Fibroblast of mammary gland (primary cell): ENCODE measurements around the gene RNF152.
A peak's percentile ranks its signal among the peaks of the same experiment; 100 is the strongest.

Source experiments
- DNase-seq: peaks from one replicate; pipeline ENCODE4 v3.0.0-alpha.2; 2010; ENCODE audit warnings: low read depth
- H3K4me3 ChIP-seq: 2 replicates; pipeline ENCODE4 v1.5.1; 2011; ENCODE audit warnings: low read depth, mild to moderate bottlenecking, low read length, moderate library complexity; ENCODE audit not compliant: control insufficient read depth
- CTCF ChIP-seq: conservative IDR thresholded peaks from 2 replicates; pipeline ENCODE4 v1.5.1; 2011; ENCODE audit warnings: low read depth, low read length, inconsistent platforms; ENCODE audit not compliant: control insufficient read depth, insufficient read depth

Gene RNF152

DNA sequence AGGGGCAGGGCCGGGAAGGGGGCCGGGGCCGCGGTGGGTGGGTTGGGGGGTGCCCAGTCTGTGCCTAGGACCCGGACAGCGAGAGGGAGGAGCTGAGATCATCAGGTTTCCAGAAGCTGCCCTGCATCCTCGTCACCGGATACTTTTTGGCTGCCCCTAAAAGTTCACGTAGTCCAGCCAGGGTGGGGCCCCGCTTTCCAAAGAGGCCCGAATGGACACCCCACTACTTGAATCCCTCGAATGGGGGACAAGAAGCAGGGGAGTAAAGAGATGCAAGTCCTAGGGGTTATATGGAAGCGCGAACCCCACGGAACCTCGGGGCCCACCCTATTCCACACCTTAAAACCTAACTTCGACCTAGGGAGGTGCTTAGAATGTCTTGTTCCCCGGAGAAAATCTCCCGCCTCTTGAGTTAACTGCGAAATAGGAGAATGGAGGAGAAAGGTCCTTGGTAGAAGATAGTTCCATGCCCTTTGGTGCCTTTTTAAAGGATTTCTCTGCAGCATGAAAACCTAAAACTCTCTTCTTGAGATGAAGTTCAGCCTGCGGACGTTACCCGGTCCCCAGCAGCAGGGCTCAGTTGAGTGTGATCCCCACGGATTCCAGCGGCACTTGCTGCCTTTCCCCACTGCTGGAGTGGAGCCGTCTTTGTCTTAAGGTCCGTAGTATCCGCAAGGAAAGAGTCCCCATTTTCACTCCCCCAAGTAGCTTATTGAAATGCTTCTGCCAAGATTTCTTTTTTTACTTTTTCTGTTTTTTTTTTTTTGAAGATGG lies 2.1 kb upstream of the RNF152 start:
- no peak for DNase-seq
- no peak for TF ChIP-seq CTCF
- peak overlapping the region; percentile 64 for H3K4me3 ChIP-seq

DNA sequence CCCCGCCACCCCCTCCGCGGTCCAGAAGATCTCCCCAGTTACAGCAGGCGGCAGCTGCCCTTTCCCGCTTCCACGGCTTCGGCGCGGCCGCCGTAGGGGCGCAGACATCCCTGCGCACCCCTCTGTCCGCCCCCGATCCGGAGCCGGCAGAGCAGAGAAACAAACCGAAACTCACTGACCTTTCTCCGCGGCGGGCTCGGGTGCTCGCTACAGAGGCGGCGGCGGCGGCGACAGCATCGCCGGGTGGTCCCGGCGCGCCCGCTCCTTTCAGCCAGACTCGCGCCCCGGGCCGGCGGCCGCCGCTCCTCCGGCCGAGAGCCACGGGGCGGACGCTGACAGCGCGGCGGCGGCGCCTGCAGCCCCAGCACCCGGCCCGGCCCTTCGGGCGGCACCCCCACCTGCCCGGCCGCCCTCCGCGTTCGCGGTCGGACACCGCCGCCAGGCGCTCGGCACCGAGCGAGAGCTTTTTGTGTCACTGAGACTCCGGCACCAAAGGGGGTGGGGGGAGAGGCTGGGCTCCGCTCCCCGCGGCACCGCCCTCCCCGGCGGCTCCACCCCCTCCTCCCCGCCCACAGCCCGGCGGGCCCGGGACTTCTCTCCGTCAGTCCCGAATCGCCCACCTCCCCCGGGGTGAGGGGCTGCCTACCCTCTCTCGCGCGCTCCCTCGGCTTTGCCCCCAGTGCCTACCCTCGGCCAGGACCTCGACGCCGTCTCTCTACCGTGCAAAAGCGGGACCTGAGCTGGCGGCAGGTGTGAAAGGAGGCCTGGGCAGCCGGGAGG lies 1.4 kb upstream of the RNF152 start:
- DNase-seq: peak; percentile 41
- no peak for TF ChIP-seq CTCF
- peak overlapping the region; percentile 64 for H3K4me3 ChIP-seq

- DNase-seq: peak; percentile 30
- H3K4me3 ChIP-seq: peak overlapping the region; percentile 64
- TF ChIP-seq CTCF: no peak
These were observed 633 bp upstream of the RNF152 start for GRCh38 chr18:61893309-61893970.

- TF ChIP-seq CTCF: no peak
- H3K4me3 ChIP-seq: no peak overlapping the region
- no peak for DNase-seq
These were observed 913 bp downstream of the RNF152 start for GRCh38 chr18:61891894-61892293.

- no peak for DNase-seq
- no peak for TF ChIP-seq CTCF
- H3K4me3 ChIP-seq: no peak overlapping the region
These were observed 1.5 kb downstream of the RNF152 start for GRCh38 chr18:61891271-61891670.

DNA sequence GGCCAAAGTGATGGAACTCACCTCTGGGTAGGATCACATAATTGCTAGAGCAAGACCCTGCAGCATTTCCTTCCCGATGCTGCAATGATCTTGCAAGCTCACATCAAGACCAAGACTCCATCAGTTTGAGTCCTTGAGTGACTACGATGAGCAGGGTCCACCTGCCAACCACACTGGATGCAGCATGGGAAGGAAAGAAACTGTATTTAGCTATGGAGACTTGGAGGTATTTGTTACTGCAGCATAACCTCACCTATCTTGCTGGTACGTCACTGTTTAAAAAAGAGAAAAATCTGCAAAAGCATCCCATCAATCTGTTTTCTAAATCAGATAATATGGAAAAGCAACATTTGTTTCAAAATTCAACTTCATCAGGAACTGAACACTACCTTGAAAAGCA lies 2.5 kb downstream of the RNF152 start:
- no peak for TF ChIP-seq CTCF
- H3K4me3 ChIP-seq: no peak overlapping the region
- no peak for DNase-seq
